ENCODE measurements around the gene YWHAG. TPM values are rescaled to one million over a fixed set of nuclear protein-coding genes. Genes with fewer than 3 reads are reported as not detected.

Gene YWHAG
- polyA plus RNA-seq, 3 donors, result 6.9 to 12.2 (median 9.3) TPM

GRCh38 chr7:76407718-76408117 lies 48.9 kb upstream of the YWHAG start:
- intact Hi-C loops (cut with micrococcal nuclease), result no loop called here
- Mint-ChIP-seq H3K27ac (peak overlapping the region in 1 of 7 donors; percentile 2), H3K4me3 (no peak overlapping the region), H3K36me3 (peaks cover 6 to 7% of the 10 kb centered on the region in 2 donors), H3K27me3 (ENCODE audit: low read depth in 3 of 3) (peaks cover 0 to 3% (median 2%) of the 10 kb centered on the region in 3 donors), H3K4me1 (peaks cover 44% of the 10 kb centered on the region), H3K9me3 (no peaks in the 10 kb centered on the region)
- H4K20me1 ChIP-seq (ENCODE audit: insufficient read depth, low read length), result no peaks in the 10 kb centered on the region
- no peaks in the 10 kb centered on the region for H3K9me3 ChIP-seq (replicated peaks in 1 of 2; ENCODE audit: control insufficient read depth in 1 of 2, insufficient read depth in 1 of 2, low read length in 2 of 2)
- H2AFZ ChIP-seq (ENCODE audit: insufficient read depth, low read depth, low read length, poor library complexity, severe bottlenecking), result no peak overlapping the region
- WGBS (ENCODE audit: insufficient coverage), result 84% methylated on average over 2 of the region's 4 CpGs
- H3K27ac ChIP-seq (ENCODE audit: low read depth in 1 of 2, low read length in 2 of 2), result no peak overlapping the region
- no peak overlapping the region for H3K4me2 ChIP-seq (replicated peaks; ENCODE audit: extremely low read depth, low read length, poor library complexity, severe bottlenecking)
- H3K27me3 ChIP-seq (ENCODE audit: control insufficient read depth in 2 of 2, insufficient read depth in 2 of 2, low read length in 2 of 2), result no peaks in the 10 kb centered on the region
- H3K9ac ChIP-seq (ENCODE audit: insufficient read depth, low read length, poor library complexity, severe bottlenecking), result no peak overlapping the region
- no peaks in the 10 kb centered on the region for H3K36me3 ChIP-seq (replicated peaks in 1 of 2; ENCODE audit: control insufficient read depth in 1 of 2, insufficient read depth in 2 of 2, low read length in 2 of 2)
- H3K4me3 ChIP-seq (replicated peaks in 1 of 3; ENCODE audit: low read depth in 2 of 3, low read length in 3 of 3), result no peak overlapping the region
- DNase-seq, result no peak
- no peak for TF ChIP-seq CTCF (IDR thresholded peaks at IDR 0.05)
- H3K79me2 ChIP-seq (ENCODE audit: insufficient read depth, low read length), result no peaks in the 10 kb centered on the region
- H3K4me1 ChIP-seq (ENCODE audit: control insufficient read depth in 1 of 2, insufficient read depth in 2 of 2, low read length in 2 of 2), result peaks cover 27 to 37% of the 10 kb centered on the region in 2 donors

GRCh38 chr7:76405738-76406137 lies 46.9 kb upstream of the YWHAG start:
- Histone ChIP-seq H3K36me3 (replicated peaks in 1 of 2; ENCODE audit: control insufficient read depth in 1 of 2, insufficient read depth in 2 of 2, low read length in 2 of 2) (no peaks in the 10 kb centered on the region), H3K4me2 (replicated peaks; ENCODE audit: extremely low read depth, low read length, poor library complexity, severe bottlenecking) (no peak overlapping the region), H4K20me1 (ENCODE audit: insufficient read depth, low read length) (no peaks in the 10 kb centered on the region), H3K9ac (ENCODE audit: insufficient read depth, low read length, poor library complexity, severe bottlenecking) (no peak overlapping the region), H3K27me3 (ENCODE audit: control insufficient read depth in 2 of 2, insufficient read depth in 2 of 2, low read length in 2 of 2) (no peaks in the 10 kb centered on the region), H3K4me1 (ENCODE audit: control insufficient read depth in 1 of 2, insufficient read depth in 2 of 2, low read length in 2 of 2) (peaks cover 25 to 30% of the 10 kb centered on the region in 2 donors), H3K79me2 (ENCODE audit: insufficient read depth, low read length) (no peaks in the 10 kb centered on the region), H2AFZ (ENCODE audit: insufficient read depth, low read depth, low read length, poor library complexity, severe bottlenecking) (no peak overlapping the region), H3K9me3 (replicated peaks in 1 of 2; ENCODE audit: control insufficient read depth in 1 of 2, insufficient read depth in 1 of 2, low read length in 2 of 2) (no peaks in the 10 kb centered on the region), H3K4me3 (replicated peaks in 1 of 3; ENCODE audit: low read depth in 2 of 3, low read length in 3 of 3) (no peak overlapping the region), H3K27ac (ENCODE audit: low read depth in 1 of 2, low read length in 2 of 2) (no peak overlapping the region)
- Mint-ChIP-seq H3K27me3 (ENCODE audit: low read depth in 3 of 3) (peaks cover 0 to 6% (median 2%) of the 10 kb centered on the region in 3 donors), H3K36me3 (peaks cover 6 to 7% of the 10 kb centered on the region in 2 donors), H3K9me3 (no peaks in the 10 kb centered on the region), H3K27ac (peak overlapping the region in 1 of 7 donors; percentile 56), H3K4me1 (peaks cover 37% of the 10 kb centered on the region), H3K4me3 (no peak overlapping the region)
- no peak for TF ChIP-seq CTCF (IDR thresholded peaks at IDR 0.05)
- intact Hi-C loops (cut with micrococcal nuclease), result no loop called here
- 93% methylated on average over 7 of the region's 9 CpGs for WGBS (ENCODE audit: insufficient coverage)
- DNase-seq, result no peak

Data from CD14-positive monocyte (primary cell).